ENCODE measurements around the gene MPRIP.

Gene MPRIP

DNA sequence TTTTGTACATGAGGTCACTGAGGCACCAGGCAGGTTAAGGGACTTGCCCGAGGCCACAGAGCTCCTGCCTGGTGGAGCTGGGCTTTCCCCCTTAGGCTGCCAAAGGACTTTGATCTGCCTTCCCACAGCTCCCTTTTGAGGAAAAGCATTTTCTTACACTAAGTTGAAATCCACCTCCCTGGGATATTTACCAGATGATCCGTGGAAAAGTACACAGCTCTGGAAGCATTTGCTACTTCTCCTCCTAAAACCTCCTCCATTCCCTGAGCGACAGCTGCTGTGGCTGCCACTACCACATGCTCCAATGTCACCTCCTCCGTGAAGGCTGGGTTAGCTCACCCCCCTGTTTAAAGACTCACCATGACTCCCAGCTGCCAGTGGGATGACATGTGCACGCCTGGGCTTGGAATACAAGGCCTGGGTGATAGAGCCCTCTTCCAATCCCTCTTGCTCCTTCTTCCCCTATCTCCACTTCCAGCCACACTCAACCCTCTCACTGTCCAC lies 1.2 kb upstream of the MPRIP start:
- peak; percentile 10 for ATAC-seq

DNA sequence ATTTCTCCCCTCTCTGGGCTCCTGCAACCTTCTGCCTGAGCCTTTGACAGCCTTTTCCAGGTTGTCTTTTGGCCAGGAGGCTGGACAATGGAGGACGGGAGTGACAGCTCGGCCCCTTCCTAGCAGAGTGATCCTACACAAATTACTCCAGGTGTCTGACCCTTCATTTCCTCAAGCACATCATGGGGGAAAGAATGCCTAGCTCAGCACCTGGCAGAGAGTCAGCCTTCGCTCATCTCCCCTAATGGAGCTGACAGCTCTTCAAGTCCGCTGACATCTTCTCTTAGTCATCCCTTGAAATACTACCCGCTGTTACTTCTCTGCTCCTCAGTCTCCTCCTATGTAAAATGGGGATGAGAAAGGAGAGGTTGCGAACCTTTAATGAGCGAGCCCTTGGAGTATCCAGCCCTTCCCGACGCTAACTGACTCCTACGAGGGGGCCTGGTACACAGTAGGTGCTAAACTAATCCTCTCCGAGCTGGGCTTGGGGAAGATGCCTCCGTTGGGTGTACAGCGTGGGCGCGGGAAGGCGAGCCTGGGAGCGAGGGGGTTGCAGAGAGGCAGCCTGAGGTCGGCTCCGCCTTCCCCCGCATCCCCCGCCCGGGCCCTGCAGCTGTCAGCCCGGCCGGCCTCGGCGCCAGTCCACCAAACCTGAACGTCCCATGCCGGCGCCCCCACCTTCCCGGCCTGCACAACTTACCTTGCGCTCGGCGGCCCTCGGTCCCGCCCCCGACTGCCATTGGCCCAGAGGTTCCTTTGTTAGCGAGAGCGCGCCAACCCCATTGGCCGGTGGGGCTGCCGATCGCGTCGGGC lies 480 bp upstream of the MPRIP start:
- peak; percentile 93 for ATAC-seq
- TF ChIP-seq ARNTL (CRISPR knock-in tag; IDR thresholded peaks at IDR 0.05; ENCODE audit: borderline replicate concordance, low read depth) (no peak), PPARA (CRISPR knock-in tag; IDR thresholded peaks at IDR 0.05; ENCODE audit: borderline replicate concordance) (no peak), RARB (CRISPR knock-in tag; IDR thresholded peaks at IDR 0.05) (no peak), ZNF8 (CRISPR knock-in tag; IDR thresholded peaks at IDR 0.05) (no peak), ZNF70 (CRISPR knock-in tag; IDR thresholded peaks at IDR 0.05) (peak; percentile 95)
- TF ChIP-seq, protein P1, sequence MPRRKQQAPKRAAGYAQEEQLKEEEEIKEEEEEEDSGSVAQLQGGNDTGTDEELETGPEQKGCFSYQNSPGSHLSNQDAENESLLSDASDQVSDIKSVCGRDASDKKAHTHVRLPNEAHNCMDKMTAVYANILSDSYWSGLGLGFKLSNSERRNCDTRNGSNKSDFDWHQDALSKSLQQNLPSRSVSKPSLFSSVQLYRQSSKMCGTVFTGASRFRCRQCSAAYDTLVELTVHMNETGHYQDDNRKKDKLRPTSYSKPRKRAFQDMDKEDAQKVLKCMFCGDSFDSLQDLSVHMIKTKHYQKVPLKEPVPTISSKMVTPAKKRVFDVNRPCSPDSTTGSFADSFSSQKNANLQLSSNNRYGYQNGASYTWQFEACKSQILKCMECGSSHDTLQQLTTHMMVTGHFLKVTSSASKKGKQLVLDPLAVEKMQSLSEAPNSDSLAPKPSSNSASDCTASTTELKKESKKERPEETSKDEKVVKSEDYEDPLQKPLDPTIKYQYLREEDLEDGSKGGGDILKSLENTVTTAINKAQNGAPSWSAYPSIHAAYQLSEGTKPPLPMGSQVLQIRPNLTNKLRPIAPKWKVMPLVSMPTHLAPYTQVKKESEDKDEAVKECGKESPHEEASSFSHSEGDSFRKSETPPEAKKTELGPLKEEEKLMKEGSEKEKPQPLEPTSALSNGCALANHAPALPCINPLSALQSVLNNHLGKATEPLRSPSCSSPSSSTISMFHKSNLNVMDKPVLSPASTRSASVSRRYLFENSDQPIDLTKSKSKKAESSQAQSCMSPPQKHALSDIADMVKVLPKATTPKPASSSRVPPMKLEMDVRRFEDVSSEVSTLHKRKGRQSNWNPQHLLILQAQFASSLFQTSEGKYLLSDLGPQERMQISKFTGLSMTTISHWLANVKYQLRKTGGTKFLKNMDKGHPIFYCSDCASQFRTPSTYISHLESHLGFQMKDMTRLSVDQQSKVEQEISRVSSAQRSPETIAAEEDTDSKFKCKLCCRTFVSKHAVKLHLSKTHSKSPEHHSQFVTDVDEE (CRISPR knock-in tag; IDR thresholded peaks at IDR 0.05): no peak
- TF ChIP-seq, protein P2, sequence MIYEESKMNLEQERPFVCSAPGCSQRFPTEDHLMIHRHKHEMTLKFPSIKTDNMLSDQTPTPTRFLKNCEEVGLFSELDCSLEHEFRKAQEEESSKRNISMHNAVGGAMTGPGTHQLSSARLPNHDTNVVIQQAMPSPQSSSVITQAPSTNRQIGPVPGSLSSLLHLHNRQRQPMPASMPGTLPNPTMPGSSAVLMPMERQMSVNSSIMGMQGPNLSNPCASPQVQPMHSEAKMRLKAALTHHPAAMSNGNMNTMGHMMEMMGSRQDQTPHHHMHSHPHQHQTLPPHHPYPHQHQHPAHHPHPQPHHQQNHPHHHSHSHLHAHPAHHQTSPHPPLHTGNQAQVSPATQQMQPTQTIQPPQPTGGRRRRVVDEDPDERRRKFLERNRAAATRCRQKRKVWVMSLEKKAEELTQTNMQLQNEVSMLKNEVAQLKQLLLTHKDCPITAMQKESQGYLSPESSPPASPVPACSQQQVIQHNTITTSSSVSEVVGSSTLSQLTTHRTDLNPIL (CRISPR knock-in tag; IDR thresholded peaks at IDR 0.05; ENCODE audit: low read depth): 0 out of 2 replicates have a peak, but pooled peaks have one; percentile 13
- TF ChIP-seq, protein P3, sequence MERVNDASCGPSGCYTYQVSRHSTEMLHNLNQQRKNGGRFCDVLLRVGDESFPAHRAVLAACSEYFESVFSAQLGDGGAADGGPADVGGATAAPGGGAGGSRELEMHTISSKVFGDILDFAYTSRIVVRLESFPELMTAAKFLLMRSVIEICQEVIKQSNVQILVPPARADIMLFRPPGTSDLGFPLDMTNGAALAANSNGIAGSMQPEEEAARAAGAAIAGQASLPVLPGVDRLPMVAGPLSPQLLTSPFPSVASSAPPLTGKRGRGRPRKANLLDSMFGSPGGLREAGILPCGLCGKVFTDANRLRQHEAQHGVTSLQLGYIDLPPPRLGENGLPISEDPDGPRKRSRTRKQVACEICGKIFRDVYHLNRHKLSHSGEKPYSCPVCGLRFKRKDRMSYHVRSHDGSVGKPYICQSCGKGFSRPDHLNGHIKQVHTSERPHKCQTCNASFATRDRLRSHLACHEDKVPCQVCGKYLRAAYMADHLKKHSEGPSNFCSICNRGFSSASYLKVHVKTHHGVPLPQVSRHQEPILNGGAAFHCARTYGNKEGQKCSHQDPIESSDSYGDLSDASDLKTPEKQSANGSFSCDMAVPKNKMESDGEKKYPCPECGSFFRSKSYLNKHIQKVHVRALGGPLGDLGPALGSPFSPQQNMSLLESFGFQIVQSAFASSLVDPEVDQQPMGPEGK (CRISPR knock-in tag; IDR thresholded peaks at IDR 0.05; ENCODE audit: borderline replicate concordance): no peak
- TF ChIP-seq, protein P4, sequence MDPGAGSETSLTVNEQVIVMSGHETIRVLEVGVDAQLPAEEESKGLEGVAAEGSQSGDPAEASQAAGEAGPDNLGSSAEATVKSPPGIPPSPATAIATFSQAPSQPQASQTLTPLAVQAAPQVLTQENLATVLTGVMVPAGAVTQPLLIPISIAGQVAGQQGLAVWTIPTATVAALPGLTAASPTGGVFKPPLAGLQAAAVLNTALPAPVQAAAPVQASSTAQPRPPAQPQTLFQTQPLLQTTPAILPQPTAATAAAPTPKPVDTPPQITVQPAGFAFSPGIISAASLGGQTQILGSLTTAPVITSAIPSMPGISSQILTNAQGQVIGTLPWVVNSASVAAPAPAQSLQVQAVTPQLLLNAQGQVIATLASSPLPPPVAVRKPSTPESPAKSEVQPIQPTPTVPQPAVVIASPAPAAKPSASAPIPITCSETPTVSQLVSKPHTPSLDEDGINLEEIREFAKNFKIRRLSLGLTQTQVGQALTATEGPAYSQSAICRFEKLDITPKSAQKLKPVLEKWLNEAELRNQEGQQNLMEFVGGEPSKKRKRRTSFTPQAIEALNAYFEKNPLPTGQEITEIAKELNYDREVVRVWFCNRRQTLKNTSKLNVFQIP (CRISPR knock-in tag; IDR thresholded peaks at IDR 0.05; ENCODE audit: borderline replicate concordance, low read depth): no peak

More for the DNA sequence above, 1.2 kb upstream of the MPRIP start:
- no peak for TF ChIP-seq ZNF8 (CRISPR knock-in tag; IDR thresholded peaks at IDR 0.05)
- TF ChIP-seq PPARA (CRISPR knock-in tag; IDR thresholded peaks at IDR 0.05; ENCODE audit: borderline replicate concordance): no peak
- TF ChIP-seq ZNF70 (CRISPR knock-in tag; IDR thresholded peaks at IDR 0.05): no peak

DNA sequence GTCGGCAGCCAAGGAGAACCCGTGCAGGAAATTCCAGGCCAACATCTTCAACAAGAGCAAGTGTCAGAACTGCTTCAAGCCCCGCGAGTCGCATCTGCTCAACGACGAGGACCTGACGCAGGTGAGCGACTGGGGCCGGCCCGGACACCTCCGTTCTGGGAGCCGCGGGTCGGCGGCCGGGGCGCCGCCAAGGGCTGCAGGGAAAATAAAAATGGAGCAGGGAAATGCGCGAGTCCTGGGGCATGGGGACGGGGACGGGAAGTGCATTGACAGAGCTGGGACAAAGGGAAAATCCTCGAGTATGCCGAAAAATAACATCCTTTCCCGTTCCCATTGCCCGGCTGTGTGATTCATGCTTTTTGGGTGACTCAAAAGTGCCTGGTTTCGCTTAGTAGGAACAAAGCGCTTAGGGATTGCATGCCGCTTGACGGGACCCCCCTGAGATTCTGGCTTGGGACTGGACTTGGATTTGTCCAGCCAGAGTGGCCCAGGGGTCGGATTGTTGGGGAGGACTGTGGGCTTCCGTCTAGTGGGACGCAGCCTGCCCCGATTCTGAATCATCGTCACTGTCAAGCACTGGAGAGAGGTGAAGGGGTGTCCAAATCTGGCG lies 699 bp downstream of the MPRIP start:
- ATAC-seq: no peak
- TF ChIP-seq BACH2 (CRISPR knock-in tag; IDR thresholded peaks at IDR 0.05; ENCODE audit: borderline replicate concordance) (no peak), ZNF565 (CRISPR knock-in tag; conservative IDR thresholded peaks at IDR 0.05; ENCODE audit: low read depth) (no peak), ZC3H10 (CRISPR knock-in tag; IDR thresholded peaks at IDR 0.05) (no peak), TCF4 (CRISPR knock-in tag; IDR thresholded peaks at IDR 0.05; ENCODE audit: borderline replicate concordance) (no peak), ZFP3 (CRISPR knock-in tag; IDR thresholded peaks at IDR 0.05) (no peak), ESRRG (CRISPR knock-in tag; IDR thresholded peaks at IDR 0.05) (no peak)
- TF ChIP-seq, protein P4 (CRISPR knock-in tag; IDR thresholded peaks at IDR 0.05; ENCODE audit: borderline replicate concordance, low read depth): no peak

All from SK-N-SH treated with all-trans-retinoic acid at 6 μM for 48 hours (cell line).